ENCODE measurements around the gene EEF2.
"Not testable (repeated sequence)": the region's sequence is repeated elsewhere in the genome, so short reads cannot be mapped to it uniquely, and the experiment has no call there.

EEF2 gene

GRCh38 chr19:3968556-3969434 is 16.5 kb downstream of the EEF2 start:
- no peak for DNase-seq

- DNase-seq = not testable (repeated sequence)
Measured at GRCh38 chr19:3967983-3968382, 17.3 kb downstream of the EEF2 start.

- DNase-seq = no peak
Measured at GRCh38 chr19:3966051-3967017, 18.9 kb downstream of the EEF2 start.

GRCh38 chr19:3964256-3965194 is 20.7 kb downstream of the EEF2 start:
- no peak for DNase-seq

GRCh38 chr19:3963458-3964255 is 21.6 kb downstream of the EEF2 start:
- no peak for DNase-seq

GRCh38 chr19:3961007-3961406 is 24.3 kb downstream of the EEF2 start:
- no peak for DNase-seq

- no peak for DNase-seq
Measured at GRCh38 chr19:3959766-3960131, 25.5 kb downstream of the EEF2 start.

- DNase-seq = no peak
Measured at GRCh38 chr19:3958836-3959765, 26.2 kb downstream of the EEF2 start.

- DNase-seq = no peak
Measured at GRCh38 chr19:3955688-3956087, 29.6 kb downstream of the EEF2 start.

GRCh38 chr19:3955276-3955675 is 30.0 kb downstream of the EEF2 start:
- not testable (repeated sequence) for DNase-seq

GRCh38 chr19:3954107-3954506 is 31.2 kb downstream of the EEF2 start:
- DNase-seq = no peak

GRCh38 chr19:3952755-3953276 is 32.4 kb downstream of the EEF2 start:
- DNase-seq = not testable (repeated sequence)

- DNase-seq = no peak
Measured at GRCh38 chr19:3950871-3951861, 34.1 kb downstream of the EEF2 start.

- DNase-seq = no peak
Measured at GRCh38 chr19:3949997-3950859, 35.0 kb downstream of the EEF2 start.

GRCh38 chr19:3949294-3949693 is 36.0 kb downstream of the EEF2 start:
- DNase-seq = no peak

- DNase-seq = not testable (repeated sequence)
Measured at GRCh38 chr19:3947316-3947933, 37.8 kb downstream of the EEF2 start.

- DNase-seq = no peak
Measured at GRCh38 chr19:3945838-3946237, 39.4 kb downstream of the EEF2 start.

Data from CD4-positive, alpha-beta T cell treated with Interleukin-4 for 1 hour (primary cell).